KMS-11 (cell line): ENCODE data around the gene SCGB1D4.

Source experiments
- H2AFZ ChIP-seq: fragments of 200-600 bp; sonication (generic); 2 replicates; pipeline ENCODE4 v1.6.1; 2016; ENCODE audit warnings: antibody characterized with exemption, mixed run types, low read depth
- H3K27ac ChIP-seq: fragments of 200-600 bp; sonication (generic); 2 replicates; pipeline ENCODE4 v1.6.1; 2016; ENCODE audit warnings: mild to moderate bottlenecking, mixed run types
- H3K27me3 ChIP-seq: fragments of 200-600 bp; sonication (generic); 2 replicates; pipeline ENCODE4 v1.6.1; 2017; ENCODE audit warnings: mild to moderate bottlenecking, low read depth, mixed run types, moderate library complexity; ENCODE audit not compliant: insufficient read depth
- H3K36me3 ChIP-seq: fragments of 200-600 bp; sonication (generic); 2 replicates; pipeline ENCODE4 v1.6.1; 2017; ENCODE audit warnings: mild to moderate bottlenecking, mixed run types; ENCODE audit not compliant: insufficient read depth
- H3K4me1 ChIP-seq: fragments of 200-600 bp; sonication (generic); 2 replicates; pipeline ENCODE4 v1.6.1; 2016; ENCODE audit warnings: mild to moderate bottlenecking, low read depth, mixed run types; ENCODE audit not compliant: poor library complexity, severe bottlenecking
- H3K4me2 ChIP-seq: fragments of 200-600 bp; sonication (generic); 2 replicates; pipeline ENCODE4 v1.7.0; 2016; ENCODE audit warnings: mild to moderate bottlenecking, mixed run types
- H3K4me3 ChIP-seq: fragments of 200-600 bp; sonication (generic); IDR thresholded peaks from 2 replicates; pipeline ENCODE4 v1.6.1; 2017; ENCODE audit warnings: low read depth, low read length, mixed read lengths; ENCODE audit not compliant: insufficient read depth
- H3K79me2 ChIP-seq: fragments of 200-600 bp; sonication (generic); 2 replicates; pipeline ENCODE4 v1.6.1; 2016; ENCODE audit warnings: low read depth, mixed run types; ENCODE audit not compliant: insufficient read depth
- H3K9ac ChIP-seq: fragments of 200-600 bp; sonication (generic); 2 replicates; pipeline ENCODE4 v1.6.1; 2016; ENCODE audit warnings: mild to moderate bottlenecking, mixed run types
- H4K20me1 ChIP-seq: fragments of 200-600 bp; sonication (generic); 2 replicates; pipeline ENCODE4 v1.6.1; 2016; ENCODE audit warnings: mild to moderate bottlenecking, mixed run types; ENCODE audit not compliant: insufficient read depth
- CTCF ChIP-seq: fragments of 200-600 bp; sonication (generic); conservative IDR thresholded peaks from 2 replicates; pipeline ENCODE4 v1.6.1; 2017; ENCODE audit warnings: low read depth, mild to moderate bottlenecking, antibody characterized with exemption, low read length, moderate library complexity, mixed read lengths

The SCGB1D4 gene

GRCh38 chr11:62322524-62322923 is 23.6 kb upstream of the SCGB1D4 start:
- H3K9ac ChIP-seq = no peak overlapping the region
- H3K4me3 ChIP-seq = no peak overlapping the region
- no peak for TF ChIP-seq CTCF
- H3K27me3 ChIP-seq = no peaks in the 10 kb centered on the region
- no peaks in the 10 kb centered on the region for H3K36me3 ChIP-seq
- no peaks in the 10 kb centered on the region for H4K20me1 ChIP-seq
- no peak overlapping the region for H2AFZ ChIP-seq
- H3K79me2 ChIP-seq = no peaks in the 10 kb centered on the region
- no peak overlapping the region for H3K4me2 ChIP-seq
- no peaks in the 10 kb centered on the region for H3K4me1 ChIP-seq
- no peak overlapping the region for H3K27ac ChIP-seq

- H3K9ac ChIP-seq = no peak overlapping the region
- H3K27ac ChIP-seq = no peak overlapping the region
- H3K4me3 ChIP-seq = no peak overlapping the region
- no peak overlapping the region for H3K4me2 ChIP-seq
- H3K27me3 ChIP-seq = no peaks in the 10 kb centered on the region
- no peak overlapping the region; the same call in 1 of the 2 replicates for H2AFZ ChIP-seq
- no peaks in the 10 kb centered on the region for H3K4me1 ChIP-seq
- TF ChIP-seq CTCF = no peak
- H3K79me2 ChIP-seq = no peaks in the 10 kb centered on the region
- no peaks in the 10 kb centered on the region for H4K20me1 ChIP-seq
- H3K36me3 ChIP-seq = no peaks in the 10 kb centered on the region
Observed at GRCh38 chr11:62315431-62315830, 16.6 kb upstream of the SCGB1D4 start.

- H3K36me3 ChIP-seq = no peaks in the 10 kb centered on the region
- TF ChIP-seq CTCF = no peak
- H3K27me3 ChIP-seq = no peaks in the 10 kb centered on the region
- H3K4me1 ChIP-seq = no peaks in the 10 kb centered on the region
- no peak overlapping the region for H3K4me2 ChIP-seq
- H3K27ac ChIP-seq = no peak overlapping the region
- H3K4me3 ChIP-seq = no peak overlapping the region
- H2AFZ ChIP-seq = no peak overlapping the region
- no peak overlapping the region for H3K9ac ChIP-seq
- H4K20me1 ChIP-seq = no peaks in the 10 kb centered on the region
- H3K79me2 ChIP-seq = no peaks in the 10 kb centered on the region
Observed at GRCh38 chr11:62309991-62310390, 11.1 kb upstream of the SCGB1D4 start.

GRCh38 chr11:62307950-62308349 is 9.1 kb upstream of the SCGB1D4 start:
- no peak overlapping the region for H3K4me3 ChIP-seq
- no peak overlapping the region for H3K4me2 ChIP-seq
- no peaks in the 10 kb centered on the region for H3K79me2 ChIP-seq
- no peak overlapping the region for H3K27ac ChIP-seq
- H4K20me1 ChIP-seq = no peaks in the 10 kb centered on the region
- no peaks in the 10 kb centered on the region for H3K27me3 ChIP-seq
- no peak for TF ChIP-seq CTCF
- no peak overlapping the region for H2AFZ ChIP-seq
- H3K36me3 ChIP-seq = no peaks in the 10 kb centered on the region
- H3K4me1 ChIP-seq = no peaks in the 10 kb centered on the region
- no peak overlapping the region for H3K9ac ChIP-seq
